NCI-H2029 (cell line): ENCODE measurements around the gene E2F4.

Experiments
- DNase-seq: peaks from one replicate; lab custom pipeline; 2025; lab: John Stamatoyannopoulos, UW

Gene E2F4

DNA sequence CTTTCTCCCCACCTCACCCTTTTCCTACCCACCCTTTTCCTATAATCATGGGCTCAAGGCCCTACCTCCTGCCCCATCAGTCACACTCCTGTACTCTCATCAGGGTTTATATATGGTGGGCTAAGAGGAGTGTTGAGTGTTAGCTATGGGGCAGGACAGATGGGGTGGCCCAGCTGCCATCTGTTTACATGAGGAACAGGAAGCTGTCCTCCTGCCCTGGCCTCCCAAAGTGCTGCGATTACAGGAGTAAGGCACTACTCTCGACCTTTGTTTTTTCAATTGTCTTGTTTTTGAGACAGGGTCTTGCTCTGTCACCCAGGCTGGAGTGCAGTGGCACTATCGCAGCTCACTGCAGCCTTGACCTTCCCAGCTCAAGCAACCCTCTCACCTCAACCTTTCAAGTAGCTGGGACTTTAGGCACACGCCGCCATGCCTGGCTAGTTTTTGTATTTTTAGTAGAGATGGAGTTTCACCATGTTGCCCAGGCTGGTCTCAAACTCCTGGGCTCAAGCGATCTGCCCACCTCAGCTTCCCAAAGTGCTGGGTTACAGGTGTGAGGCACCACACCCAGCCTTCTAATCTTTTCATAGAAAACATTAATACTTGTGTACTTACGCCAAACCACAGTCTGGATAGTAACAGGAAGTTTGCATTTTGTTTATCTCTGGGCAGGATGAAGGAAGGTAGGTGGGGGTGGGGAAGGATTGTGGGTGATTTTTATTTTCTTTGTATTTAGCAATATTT, 33.9 kb upstream of the E2F4 start:
- no peak for DNase-seq

DNA sequence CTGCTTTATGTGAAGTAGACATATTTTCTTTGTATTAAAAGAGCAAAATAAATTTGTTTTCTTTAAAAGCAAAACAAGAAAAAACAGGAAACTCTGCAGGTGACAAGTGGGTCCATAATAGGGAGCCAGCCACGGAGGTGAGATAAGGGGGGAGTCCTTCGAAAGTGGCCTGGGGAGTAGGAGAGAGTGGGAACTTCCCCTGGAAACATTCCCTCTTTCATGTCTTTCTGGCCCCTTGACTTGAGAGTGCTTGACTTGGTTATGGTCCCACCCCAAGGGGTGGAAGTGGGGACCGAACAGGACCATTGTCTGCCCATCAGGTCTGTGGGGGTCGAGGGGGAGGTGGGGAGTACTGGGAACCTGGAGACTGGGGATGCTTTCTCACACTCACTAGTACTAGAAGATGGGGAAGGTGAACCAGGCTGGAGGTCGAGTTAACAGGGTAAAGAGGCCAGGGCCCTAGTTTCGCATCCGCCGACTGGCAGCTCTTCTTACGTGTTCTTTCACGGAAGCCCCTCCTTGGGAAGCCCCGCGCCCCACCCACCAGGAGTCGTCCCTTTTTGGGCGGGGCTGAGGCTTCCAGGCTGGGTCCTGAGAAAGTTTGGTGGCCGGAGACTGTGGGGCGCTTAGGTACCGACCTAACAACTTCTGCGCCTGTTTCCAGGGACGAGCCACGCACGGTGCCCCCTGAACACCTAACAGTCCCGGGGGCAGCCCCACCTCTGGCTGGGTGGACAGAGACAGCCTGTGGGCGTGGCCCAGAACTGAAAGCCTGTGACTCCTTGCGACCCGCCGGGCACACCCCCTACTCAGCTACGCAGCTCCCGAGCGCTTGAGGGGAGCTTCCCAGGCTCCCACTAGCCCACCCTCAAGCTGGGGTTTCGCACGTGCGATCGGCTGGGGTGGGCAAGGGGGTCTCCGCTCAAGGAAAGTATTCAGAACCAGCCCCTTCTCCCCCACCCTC, 33.0 kb upstream of the E2F4 start:
- DNase-seq, result no peak

DNA sequence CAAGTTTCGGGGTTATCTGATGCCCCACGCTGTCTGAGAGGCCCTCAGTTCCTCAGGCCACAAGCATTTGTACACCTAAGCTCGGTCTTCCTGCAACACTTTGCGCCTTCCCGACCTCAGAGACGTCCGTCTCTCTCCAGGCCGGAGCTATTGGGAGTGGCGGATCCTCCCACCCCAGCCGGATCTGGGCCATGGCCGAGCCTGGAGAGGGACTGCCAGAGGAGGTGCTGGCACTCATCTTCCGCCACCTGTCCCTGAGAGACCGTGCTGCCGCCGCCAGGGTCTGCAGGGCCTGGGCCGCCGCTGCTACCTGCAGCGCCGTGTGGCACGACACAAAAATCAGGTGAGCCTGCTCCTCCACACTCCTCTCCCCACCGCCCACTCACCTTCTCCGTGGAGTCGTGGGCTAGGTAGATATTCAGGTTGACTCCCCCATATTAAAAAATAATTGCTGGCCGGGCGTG, 30.3 kb upstream of the E2F4 start:
- no peak for DNase-seq

DNA sequence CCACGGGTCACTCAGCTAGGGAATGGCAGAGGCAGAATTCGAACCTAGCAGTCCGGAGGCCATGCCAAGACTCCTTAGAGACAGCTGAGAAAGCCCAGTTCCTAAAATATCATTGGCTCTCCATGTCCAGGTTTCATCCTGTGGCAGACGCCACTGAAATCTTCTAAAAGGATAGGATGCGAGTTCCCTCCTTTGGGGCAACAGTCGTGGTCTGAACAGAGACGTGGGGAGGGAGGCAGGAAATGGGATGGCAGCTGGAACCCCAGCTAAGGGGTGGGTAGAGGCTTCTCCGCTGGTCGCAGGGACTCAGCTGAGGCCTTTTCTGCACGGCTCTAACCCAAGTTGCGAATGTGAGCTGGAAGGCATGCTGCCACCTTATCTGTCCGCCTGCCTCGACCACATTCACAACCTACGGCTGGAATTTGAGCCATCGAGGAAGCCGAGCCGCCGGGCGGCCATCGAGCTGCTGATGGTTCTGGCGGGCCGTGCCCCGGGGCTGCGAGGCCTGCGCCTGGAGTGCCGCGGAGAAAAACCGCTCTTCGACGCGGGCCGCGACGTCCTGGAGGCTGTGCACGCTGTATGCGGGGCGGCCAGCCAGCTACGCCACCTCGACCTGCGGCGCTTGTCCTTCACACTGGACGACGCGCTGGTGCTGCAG, 29.3 kb upstream of the E2F4 start:
- DNase-seq, result no peak

DNA sequence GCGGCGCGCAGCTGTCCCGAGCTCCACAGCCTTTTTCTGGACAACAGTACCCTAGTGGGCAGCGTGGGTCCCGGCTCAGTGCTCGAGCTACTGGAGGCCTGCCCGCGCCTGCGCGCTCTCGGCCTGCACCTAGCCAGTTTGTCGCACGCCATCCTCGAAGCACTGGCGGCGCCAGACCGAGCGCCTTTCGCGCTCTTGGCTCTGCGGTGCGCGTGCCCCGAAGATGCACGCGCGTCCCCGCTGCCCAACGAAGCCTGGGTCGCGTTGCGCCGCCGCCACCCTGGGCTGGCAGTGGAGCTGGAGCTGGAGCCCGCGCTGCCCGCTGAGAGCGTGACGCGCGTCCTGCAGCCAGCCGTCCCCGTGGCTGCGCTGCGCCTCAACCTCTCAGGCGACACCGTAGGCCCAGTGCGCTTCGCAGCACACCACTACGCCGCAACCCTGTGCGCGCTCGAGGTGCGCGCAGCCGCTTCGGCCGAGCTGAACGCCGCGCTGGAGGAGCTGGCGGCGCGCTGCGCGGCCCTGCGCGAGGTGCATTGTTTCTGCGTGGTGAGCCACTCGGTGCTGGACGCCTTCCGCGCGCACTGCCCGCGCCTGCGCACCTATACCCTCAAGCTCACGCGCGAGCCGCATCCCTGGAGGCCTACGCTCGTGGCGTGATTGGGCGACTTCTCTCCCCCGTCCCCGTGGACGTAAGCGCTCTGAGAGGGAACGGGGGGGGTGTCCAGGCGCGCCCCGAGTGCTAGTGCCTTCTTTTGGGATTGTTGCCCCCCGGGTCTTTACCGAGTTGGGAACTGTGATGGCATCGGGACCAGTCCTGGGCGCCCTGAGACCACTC, 28.6 kb upstream of the E2F4 start:
- DNase-seq, result peak; percentile 41

DNA sequence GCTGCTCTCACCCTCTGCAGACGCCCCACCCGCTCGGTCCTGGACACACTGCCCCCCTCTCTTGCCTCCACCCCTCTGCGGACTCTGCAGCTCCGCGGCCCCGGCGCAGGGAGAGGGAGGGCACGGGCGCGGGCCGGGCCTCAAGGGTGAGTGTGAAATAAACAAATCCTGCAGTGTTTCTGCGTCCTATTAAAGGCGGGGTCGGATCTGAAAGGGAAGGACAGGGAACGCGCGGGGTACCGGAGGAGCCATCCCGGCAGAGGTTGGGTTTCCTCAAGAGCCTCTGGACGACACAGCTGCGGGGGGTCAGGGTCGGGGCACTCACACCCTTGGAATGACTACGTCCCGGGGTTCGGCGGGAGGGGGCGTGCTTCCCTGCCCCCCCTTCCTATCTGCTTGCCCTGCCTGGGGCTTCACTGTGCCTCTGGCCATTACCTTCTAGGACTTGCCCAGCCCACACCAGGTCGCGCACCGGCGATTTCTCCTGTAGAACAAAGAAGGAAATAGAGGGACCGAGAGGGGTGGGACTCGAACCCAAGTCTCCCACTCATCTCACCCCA, 27.9 kb upstream of the E2F4 start:
- DNase-seq, result no peak

DNA sequence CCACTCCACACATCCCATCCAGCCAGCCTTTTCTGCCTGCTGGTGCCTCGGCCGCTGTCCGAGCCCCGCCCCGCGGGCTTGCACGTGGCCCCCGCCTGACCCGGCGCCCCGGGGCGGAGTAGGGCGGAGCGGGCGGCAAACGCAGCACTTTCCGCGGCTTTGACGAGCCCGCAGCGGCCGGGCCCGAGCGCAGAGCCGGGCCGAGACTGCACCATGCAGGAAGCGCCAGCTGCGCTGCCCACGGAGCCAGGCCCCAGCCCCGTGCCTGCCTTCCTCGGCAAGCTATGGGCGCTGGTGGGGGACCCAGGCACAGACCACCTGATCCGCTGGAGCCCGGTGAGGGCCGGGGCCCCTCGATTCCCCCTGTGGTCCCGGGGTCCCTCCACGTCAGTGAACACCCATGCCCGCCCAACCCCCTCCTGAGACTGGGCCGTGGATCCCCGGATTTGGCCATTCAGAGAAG, 27.3 kb upstream of the E2F4 start, which contains the start of gene HSF4:
Gene HSF4 (plus strand): TSS at position 147 of the 463 bp plus-strand sequence. CDS start 67 bp downstream, at position 214.
- no peak for DNase-seq

DNA sequence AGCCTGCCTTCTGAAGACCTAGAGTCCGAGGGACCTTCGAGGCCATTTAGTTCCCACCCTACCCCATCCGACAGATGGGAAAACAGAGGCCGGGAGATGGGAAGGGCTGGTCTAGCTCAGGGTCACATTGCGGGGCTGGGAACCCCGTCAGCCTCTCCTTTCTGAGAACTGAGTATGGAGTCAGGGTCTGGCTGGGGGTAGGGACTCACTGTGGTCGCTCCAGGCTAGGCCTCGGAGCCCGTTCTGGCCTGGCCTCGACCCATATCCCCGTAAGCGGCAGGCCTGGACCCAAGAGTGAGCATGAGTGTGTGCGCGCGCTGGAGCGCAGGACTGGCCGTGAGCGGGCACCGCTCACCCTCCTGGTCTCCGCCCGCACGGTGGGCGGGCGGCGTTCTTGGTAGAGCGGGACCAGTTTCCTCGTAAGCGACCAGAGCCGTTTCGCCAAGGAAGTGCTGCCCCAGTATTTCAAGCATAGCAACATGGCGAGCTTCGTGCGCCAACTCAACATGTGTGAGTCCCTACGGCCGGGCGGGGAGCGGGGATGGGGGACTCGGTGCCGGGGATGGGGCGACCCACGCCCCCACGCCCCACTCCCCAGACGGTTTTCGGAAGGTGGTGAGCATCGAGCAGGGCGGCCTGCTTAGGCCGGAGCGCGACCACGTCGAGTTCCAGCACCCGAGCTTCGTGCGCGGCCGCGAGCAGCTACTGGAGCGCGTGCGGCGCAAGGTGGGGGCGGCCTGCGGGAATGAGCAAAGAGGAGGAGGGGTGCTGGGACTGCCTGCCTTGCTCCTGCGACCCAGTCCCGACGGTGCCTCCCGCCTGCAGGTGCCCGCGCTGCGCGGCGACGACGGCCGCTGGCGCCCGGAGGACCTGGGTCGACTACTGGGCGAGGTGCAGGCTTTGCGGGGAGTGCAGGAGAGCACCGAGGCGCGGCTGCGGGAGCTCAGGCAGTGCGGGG, 26.6 kb upstream of the E2F4 start:
- DNase-seq, result no peak

DNA sequence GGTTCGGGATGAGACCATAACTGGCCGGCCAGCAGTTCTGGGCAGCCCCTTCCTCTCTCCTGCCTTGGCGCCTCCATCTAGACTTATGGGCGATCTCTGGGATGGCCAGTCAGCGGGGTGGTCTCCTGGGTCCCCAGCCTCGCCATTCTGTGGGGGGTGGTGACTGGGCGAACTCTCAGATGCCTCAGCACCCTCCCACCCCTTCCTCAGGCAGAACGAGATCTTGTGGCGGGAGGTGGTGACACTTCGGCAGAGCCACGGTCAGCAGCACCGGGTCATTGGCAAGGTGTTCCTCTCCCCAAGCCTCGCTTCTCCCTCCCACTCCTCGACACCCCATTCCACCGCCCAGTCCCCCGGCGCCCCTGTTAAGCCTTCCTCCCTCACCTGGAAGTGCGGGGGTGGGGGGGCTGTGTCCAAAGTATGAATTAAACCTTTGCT, 25.8 kb upstream of the E2F4 start:
- DNase-seq, result no peak

DNA sequence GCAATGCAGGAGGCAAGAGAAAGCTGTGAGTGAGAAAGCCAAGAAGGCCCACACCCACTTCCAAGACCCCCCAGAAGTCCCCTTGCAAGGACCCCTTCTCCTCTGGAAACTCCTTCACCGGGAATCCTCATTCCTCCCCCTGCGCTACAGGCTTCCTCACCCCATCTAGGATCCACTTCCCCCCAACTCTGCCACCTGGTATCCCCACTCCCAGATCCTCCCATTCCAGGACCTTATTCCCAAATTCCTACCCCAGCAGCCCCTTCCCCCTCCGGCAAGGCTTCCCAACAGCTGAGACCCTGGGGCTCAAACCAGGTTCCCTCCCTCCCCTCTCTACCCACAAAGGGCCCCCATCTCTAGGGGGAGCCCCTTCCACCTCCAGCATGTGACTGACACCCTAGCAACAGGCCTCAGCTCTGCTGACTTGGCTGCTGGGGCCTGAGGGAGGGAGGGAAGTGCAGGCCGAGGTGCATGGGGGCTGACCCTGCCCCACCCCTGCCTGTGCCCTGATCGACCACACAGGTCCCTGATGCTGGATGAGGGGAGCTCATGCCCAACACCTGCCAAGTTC, 25.3 kb upstream of the E2F4 start:
- no peak for DNase-seq

DNA sequence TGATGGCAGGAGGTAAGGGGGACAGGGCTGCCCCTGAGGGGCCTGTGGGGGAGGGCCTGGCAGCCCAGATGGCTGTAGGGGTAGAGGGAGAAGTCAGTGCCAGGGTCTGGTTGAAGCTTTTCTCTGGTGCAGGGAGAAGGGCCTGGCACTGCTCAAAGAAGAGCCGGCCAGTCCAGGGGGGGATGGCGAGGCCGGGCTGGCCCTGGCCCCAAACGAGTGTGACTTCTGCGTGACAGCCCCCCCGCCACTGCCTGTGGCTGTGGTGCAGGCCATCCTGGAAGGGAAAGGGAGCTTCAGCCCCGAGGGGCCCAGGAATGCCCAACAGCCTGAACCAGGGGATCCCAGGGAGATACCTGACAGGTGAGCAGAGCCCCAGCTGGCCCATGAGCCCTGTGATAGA, 24.4 kb upstream of the E2F4 start:
- DNase-seq, result no peak

DNA sequence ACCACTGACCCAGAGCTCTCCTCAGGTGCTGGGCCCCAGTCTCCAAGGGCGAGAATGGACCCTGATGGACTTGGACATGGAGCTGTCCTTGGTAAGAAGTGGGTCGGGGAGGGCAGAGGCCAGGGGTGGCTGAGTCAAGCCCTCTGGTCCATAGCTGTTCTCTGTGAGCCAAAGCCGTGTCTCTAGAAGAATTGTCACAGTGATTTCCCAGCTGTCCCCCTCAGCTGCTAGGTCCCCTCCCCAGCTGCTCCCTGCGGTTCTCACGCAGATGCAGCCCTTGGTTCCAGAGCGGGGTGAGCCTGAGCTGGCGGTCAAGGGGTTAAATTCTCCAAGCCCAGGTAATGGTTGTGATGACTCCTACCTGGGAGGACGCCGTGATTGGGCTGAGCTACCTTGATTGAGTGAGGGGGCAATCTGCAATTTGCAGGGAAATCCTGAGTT, 22.9 kb upstream of the E2F4 start:
- no peak for DNase-seq

DNA sequence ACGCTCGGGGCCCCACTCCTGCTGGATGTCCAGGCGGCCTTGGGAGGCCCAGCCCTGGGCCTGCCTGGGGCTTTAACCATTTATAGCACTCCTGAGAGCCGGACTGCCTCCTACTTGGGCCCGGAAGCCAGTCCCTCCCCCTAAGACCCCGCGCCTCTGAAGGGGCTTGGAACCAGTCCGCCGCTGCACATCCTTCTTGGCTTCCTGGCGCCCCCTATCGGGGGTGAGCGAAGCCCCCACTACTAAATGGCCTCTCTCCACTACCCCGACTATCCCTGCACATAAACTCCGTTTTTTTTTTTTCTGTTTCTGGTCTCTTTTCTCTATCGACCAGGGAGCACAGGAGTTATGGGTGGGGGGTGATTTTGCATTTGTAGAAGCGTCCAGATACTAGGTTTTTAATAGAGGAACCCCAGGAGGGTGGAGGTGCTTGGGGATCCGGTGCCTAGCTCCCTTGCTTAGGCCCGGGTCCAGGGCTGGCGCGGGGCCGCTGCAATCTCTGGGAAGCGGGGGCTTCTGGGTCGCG, 22.2 kb upstream of the E2F4 start:
- no peak for DNase-seq

DNA sequence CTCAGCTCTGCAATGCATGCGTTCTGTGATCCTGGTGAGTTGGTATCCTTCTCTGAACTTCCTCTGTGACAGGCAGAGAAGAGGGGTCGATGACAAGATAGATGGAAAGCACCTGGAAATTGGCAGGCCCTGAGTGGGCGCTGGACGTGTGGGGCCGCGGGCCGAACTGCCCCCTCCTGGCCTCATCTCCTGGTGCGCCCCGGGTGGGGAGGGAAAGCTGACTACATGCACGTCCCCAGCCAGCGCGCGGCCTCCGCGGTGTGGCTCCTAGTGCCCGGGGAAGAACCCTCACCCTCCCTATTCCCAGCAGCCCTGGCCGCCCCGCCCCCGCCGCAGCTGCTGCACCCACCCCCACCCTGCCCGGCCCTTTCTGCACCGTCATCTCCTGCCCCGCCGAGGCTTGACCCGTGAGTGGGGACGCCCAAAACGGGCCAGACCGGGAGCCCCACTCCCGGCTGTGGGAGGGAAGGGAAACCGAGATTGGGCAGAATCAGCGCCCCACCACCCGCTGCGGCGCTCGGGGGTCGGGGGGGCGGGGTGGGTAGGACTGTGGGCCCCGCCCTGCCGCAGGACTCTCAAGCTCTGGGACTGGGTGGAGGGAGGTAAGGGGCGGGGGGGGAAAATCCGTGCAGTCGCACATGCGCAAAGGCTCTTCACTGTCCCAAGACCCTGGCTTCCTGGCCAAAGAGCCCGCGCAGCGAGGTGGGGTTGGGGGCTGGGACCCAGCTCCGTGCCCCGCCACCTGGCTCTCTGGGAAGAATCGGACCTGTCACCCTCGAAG, 21.6 kb upstream of the E2F4 start, which contains the start of gene NOL3:
Gene NOL3 (plus strand): TSS at position 371 of the 781 bp plus-strand sequence.
- no peak for DNase-seq

DNA sequence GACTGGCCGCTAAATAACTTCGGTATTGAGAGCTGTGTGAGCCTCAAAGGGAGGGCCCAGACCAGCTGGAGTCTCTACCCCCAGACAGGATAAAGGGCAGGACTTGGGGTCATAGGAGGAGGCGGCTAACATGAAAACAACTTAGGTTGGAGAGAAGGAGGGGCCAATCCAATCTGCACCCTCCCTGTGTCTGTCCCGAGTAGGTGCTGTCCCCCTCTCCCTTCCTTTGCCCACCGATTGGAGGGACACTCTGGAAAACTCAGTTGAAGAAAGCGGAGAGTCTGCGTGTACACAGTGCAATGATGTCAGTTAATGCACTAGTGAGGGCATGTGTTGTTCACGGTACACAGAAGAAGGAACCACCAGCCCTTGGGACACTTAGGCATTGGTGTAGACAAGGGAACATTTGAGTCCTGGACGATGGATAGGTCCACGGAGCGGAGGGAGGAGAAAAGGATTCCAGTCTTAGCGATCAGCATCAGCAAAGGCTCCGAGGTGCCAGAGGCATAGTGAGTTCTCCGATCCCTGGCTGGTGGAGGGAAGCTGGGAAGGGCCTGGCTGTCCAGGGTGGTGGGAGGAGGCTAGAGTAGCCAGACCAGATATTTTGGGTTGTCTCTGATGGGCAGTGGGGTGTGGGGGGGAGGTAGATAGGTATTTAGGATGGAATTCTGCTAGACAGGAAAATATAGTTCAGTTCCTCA, 20.9 kb upstream of the E2F4 start:
- DNase-seq, result no peak

DNA sequence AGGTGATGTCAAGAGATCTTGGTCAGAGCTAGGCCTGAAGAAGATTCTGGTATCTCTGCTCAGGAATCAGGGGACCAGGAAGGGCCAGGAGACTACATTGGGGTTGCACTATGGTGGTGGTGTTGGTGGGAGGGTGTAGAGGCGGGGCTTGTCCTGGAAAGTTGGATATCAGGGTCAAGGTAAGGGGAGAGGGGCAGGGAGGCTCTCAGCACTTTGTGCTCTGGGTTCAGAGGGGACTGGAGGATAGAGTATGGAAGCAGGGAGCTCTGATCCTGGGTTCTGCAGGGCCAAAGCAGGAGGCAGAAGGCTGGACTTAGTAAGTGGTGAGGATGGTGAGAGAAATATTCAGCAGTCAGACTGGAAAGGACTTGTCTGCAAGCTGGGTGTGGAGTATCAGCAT, 18.6 kb upstream of the E2F4 start:
- no peak for DNase-seq
